Fibroblast of peridontal ligament (primary cell): ENCODE data around the gene SUN1.
"Not testable (repeated sequence)": the region's sequence is repeated elsewhere in the genome, so short reads cannot be mapped to it uniquely, and the experiment has no call there.

Source experiments
- DNase-seq: peaks from one replicate; pipeline ENCODE4 v3.0.0-alpha.2; 2010; ENCODE audit errors: extremely low read depth

SUN1 gene, protein sequence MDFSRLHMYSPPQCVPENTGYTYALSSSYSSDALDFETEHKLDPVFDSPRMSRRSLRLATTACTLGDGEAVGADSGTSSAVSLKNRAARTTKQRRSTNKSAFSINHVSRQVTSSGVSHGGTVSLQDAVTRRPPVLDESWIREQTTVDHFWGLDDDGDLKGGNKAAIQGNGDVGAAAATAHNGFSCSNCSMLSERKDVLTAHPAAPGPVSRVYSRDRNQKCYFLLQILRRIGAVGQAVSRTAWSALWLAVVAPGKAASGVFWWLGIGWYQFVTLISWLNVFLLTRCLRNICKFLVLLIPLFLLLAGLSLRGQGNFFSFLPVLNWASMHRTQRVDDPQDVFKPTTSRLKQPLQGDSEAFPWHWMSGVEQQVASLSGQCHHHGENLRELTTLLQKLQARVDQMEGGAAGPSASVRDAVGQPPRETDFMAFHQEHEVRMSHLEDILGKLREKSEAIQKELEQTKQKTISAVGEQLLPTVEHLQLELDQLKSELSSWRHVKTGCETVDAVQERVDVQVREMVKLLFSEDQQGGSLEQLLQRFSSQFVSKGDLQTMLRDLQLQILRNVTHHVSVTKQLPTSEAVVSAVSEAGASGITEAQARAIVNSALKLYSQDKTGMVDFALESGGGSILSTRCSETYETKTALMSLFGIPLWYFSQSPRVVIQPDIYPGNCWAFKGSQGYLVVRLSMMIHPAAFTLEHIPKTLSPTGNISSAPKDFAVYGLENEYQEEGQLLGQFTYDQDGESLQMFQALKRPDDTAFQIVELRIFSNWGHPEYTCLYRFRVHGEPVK

DNA sequence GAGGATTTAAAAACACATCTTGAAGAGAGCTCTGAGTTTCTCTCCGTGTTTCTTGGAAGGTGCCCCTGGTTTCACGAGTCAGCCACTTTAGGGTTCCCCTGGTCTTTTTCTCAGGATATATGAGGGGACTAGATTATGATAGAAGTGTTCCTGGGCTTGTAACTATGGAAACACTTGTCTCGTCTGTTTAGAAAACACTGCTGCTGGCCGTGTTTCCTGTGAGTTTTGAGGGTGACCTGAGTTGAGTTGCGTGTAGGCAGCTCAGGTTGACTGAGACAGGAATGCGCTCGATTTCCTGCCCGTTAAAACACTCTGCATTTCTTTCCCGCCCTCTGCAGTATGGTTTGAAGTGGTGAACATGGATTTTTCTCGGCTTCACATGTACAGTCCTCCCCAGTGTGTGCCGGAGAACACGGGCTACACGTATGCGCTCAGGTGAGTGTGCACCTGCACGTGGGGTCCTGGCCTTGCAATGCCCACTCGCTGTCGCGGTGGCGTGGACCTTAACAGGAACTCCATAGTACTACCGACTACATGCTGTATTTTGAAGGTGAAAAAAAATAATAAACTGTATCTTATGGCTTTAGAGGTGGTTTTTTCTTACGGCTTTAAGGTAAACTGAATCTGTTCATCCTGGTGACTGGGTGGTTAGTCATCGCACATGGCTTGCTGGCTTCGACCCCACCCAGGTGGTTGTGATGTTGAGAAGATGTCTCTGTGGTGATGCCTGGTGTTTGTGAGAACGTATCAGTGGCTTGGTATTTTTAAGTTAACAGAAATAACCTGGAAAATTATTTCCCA is at the start of gene SUN1:
Gene SUN1 (plus strand): TSS at position 310 of the 801 bp plus-strand sequence. CDS start 49 bp downstream, at position 359.
- DNase-seq: peak; percentile 40

DNA sequence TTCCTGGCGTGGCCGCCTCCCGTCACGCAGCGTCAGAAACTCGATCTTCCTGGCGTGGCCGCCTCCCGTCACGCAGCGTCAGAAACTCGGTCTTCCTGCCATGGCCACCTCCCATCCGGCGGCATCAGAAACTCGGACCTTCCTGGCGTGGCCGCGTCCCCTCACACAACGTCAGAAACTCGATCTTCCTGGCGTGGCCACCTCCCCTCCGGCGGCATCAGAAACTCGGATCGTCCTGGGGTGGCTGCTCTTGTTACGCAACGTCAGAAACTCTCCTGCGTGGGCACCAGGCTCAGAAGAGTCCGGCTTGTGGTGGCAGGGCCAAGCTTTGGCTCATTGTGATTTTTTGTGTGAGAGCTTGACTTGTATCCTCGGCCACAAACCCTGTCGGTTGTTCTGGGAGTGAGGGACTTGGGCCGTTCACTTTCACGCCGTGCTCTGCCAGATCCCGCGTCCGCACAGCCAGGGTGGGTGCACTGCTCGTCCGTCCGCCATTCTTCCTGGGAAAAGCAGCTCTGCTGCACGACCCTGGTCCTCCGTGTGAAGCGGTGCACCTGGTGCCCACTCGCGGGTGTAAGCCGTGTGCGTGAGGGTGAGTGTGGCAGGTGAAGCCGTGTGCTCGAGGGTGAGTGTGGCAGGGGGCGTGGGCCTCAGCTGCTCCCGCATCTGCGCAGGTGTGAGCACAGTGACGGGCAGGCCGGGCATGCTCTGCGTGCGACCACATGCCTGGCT is 49.4 kb upstream of the SUN1 start:
- no peak for DNase-seq

DNA sequence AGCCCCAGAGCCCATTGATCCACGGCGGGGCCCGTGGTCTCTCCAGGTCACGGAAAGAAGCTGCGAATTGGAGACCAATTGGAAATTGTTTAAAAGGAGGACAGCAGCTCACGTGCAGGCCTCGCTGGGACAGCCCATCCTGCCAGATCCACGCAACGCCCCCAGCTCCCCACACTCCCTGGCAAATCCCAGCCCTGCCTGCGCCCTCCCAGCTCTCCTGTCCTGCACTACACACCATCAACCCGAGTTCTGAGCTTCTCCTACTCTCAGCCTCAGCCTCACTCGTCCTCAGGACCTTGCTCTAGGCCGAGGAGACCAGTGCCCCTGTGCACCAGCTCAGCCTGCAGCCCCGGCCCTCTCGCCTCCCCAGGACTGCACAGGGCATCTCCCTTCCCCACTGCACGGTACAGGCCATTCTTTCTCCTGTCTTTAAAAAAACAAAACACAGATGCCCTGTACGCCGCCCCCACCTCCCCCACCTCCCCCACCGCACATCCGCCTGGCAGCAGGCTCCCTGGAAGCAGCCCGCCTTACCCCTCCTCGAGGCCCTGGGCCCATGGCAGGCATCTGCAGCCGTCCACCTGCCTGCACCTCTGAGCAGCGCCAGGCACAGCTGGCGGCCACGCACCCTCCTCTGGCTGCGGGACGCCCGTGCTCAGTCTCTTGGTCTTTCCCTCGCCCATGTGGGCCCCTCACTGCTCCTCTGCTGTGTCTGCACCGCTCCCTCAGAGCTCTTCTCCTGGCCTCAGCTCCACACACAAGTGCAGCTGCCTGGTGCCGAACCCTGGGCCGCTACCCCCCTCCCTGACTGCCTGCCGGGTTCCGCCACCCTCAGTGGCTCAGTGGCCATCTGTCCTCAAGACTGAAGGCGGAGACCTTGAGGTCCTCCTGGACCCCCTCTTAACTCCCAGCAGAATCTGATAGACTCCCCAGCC is 48.5 kb upstream of the SUN1 start:
- no peak for DNase-seq

GRCh38 chr7:784971-785370 is 47.3 kb upstream of the SUN1 start:
- no peak for DNase-seq

- no peak for DNase-seq
Measured at GRCh38 chr7:785416-785815, 46.9 kb upstream of the SUN1 start.

GRCh38 chr7:786472-787255 is 45.6 kb upstream of the SUN1 start:
- DNase-seq: peak; percentile 63

DNA sequence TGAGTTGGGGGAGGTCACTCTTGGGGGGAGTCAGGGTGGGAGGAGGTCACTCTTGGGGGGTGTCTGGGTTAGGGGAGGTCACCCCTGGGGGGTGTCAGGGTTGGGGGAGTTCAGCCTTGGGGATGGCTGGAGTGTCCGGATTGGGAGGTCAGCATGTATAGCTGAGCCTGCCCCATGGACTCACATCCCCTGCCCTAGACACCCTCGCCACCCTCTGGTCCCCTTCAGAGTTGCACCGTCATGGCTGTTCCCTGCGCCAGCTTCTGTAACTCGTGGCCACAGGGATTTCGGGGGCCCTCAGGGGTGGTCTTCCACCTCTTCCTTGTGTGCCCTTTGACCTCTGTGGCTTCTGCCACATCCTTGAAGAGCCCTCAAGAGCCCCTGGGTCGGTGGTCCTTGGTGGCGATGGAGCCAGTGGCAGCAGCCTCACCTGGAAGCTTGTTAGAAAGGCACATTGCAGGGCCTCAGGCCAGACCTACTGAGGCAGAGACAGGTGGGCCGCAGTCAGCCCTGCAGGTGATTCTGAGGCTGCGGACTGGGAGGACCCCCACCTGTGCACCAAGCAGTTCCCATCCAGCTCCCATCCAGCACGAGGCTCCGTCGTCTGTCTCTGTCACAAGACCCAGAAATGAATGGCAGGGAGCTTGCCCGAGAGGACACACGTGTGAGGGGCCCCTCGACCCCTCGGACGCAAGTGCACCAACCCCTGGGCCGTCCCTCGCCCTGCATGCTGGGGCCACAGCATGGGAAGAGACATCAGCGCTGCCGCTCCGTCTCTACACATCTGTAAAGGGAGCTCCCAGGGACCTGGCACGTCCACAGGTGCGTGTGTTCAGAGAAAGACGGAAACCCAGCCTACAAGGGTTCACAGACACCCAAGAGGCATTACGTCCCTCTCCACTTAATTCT is 44.7 kb upstream of the SUN1 start:
- no peak for DNase-seq

- DNase-seq: no peak
Measured at GRCh38 chr7:791519-791918, 40.8 kb upstream of the SUN1 start.

- DNase-seq: no peak
Measured at GRCh38 chr7:794207-794606, 38.1 kb upstream of the SUN1 start.

DNA sequence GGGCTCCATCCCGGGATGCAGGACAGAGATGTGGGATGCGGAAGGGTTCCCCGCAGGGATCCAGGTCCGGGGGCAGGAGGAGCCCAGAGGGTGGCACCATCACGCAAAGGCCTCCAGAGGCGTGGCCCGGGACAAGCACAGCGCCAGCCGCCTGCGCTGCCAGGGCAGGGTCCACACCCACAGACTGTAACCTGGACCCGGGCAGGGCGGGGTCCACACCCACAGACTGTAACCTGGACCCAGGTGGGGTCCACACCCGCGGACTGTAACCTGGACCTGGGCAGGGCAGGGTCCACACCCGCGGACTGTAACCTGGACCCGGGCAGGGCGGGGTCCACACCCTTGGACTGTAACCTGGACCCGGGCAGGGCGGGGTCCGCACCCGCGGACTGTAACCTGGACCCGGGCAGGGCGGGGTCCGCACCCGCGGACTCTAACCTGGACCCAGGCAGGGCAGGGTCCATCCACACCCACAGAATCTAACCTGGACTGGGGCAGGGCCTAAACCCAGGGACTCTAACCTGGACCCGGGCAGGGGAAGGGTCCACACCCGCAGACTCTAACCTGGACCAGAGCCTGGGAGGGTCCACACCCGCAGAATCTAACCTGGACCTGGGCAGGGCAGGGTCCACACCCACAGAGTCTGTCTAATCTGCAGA is 37.5 kb upstream of the SUN1 start:
- DNase-seq: no peak

- DNase-seq: not testable (repeated sequence)
Measured at GRCh38 chr7:796434-797169, 35.7 kb upstream of the SUN1 start.

DNA sequence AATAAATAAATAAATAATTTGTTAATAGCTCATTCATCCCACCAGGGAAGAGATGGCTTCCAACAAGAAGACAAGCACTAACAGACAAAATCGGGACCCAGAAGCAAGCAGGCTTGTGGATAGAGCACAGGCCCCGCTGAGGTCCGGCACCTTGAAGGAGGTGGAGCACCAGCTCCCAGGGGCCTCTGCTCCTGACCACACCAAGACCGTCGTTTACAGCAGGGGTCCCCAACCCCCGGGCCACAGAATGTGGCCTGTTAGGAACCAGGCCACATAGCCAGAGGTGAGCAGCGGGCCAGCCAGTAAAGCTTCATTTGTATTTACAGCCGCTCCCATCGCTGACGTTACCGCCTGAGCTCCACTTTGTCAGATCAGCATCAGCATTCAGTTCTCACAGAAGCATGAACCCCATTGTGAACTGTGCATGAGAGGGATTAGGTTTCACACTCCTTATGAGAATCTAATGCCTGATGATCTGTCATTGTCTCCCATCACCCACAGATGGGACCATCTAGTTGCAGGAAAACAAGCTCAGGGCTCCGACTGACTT is 33.3 kb upstream of the SUN1 start:
- no peak for DNase-seq

GRCh38 chr7:800692-801091 is 31.6 kb upstream of the SUN1 start:
- DNase-seq: no peak

GRCh38 chr7:801351-801750 is 30.9 kb upstream of the SUN1 start:
- DNase-seq: not testable (repeated sequence)

DNA sequence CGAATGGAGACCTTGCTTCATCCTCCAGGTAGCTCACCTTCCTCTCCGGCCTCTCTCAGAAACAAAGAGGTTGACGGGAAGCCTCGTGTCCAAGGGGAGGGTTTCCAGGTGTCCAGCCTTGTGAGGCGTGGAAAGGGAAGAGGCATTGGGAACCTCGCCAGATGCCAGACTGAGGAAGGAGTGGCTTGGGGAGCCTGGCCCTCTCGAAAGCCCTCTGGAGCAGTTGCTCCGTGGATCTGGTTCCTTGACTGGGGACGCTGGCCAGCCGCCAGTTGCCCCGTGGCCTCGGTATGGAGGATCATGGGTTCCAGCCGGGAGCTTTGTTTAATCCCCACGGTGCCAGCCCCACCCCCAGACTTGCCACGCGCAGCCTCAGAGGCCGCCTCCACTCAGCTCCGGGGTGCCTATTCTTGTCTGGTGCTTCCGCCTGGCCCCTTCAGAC is 30.3 kb upstream of the SUN1 start:
- no peak for DNase-seq

DNA sequence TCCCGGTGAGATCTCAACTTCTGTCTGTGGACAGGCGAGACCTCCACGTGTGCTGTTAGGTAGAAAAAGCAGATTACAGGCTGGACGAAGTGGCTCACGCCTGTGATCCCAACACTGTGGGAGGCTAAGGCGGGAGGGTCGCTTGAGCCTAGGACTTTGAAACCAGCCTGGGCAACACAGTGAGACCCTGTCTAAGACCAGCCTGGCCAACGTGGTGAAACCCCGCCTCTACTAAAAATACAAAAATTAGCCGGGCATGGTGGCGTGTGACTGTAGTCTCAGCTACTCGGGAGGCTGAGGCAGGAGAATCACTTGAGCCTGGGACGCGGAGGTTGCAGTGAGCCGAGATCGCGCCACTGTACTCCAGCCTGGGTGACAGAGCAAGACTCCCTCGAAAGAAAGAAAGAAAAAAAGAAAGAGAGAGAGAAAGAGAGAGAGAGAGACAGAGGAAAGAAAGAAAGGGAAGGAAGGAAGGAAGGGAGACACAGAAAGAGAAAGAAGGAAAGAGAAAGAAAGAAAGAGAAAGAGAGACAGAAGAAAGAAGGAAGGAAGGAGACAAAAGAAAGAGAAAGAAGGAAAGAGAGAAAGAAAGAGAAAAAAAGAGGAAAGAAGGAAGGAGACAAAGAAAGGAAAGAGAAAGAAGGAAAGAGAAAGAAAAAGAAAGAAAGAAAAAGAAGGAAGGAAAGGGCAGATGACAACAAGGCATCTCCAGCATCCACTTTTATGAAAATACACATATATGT is 29.6 kb upstream of the SUN1 start:
- DNase-seq: no peak
